H1 (cell line): ENCODE measurements around the gene CROCC2. TPM values are rescaled to one million over a fixed set of nuclear protein-coding genes. Genes with fewer than 3 reads are reported as not detected.

Source experiments
- TAF1 ChIP-seq: IDR thresholded peaks from 2 replicates; pipeline ENCODE4 v1.6.1; 2011; ENCODE audit warnings: mild to moderate bottlenecking, low read depth, low read length
- polyA plus RNA-seq, 7 experiments: library from polyadenylated mRNA; depleted of rRNA in 3 of 7; stranded (reverse) in 5 of 7; unstranded in 2 of 7; fragments of >200 nt in 5 of 7; fragments of 200-250 nt in 2 of 7; gene quantifications; 1 replicate in 5 of 7; 2 replicates in 1 of 7; 4 replicates in 1 of 7; pipeline versions ENCODE4 v1.2.1 to v1.2.3, GENCODE V29; 2011 to 2013; ENCODE audit warnings: missing spikeins in 2 of 7, mixed read lengths in 2 of 7
- total RNA-seq: library from RNA; stranded (reverse); fragmentation: NEBNext Ultra II Directional; extraction: Animal tissue kit (Norgen Biotek cat#: 25700); gene quantifications from 2 replicates; pipeline ENCODE4 v1.2.1, GENCODE V29; 2021
- TF ChIP-seq, protein P1 (sequence below): IDR thresholded peaks from 2 replicates; pipeline ENCODE4 v1.6.1; 2011; ENCODE audit warnings: low read length, improper control_type of control experiment

The CROCC2 gene
- total and polyA plus RNA-seq, 2 of the 8 experiments (the other 6 are each of a cell fraction or from before 2014, with no cell fraction given): not detected

GRCh38 chr2:240877460-240878340 lies 28.4 kb upstream of the CROCC2 start (continued):
- TF ChIP-seq, protein P1, sequence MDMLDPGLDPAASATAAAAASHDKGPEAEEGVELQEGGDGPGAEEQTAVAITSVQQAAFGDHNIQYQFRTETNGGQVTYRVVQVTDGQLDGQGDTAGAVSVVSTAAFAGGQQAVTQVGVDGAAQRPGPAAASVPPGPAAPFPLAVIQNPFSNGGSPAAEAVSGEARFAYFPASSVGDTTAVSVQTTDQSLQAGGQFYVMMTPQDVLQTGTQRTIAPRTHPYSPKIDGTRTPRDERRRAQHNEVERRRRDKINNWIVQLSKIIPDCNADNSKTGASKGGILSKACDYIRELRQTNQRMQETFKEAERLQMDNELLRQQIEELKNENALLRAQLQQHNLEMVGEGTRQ: no peak
- TF ChIP-seq TAF1: no peak
